Peyer's patch (tissue), 4 donors: ENCODE results near the gene SHROOM2.

ENCODE experiments used
- CTCF ChIP-seq, 6 experiments: fragments of 450-650 bp in 4 of 6; fragments of 200-600 bp in 2 of 6; sonication (generic) in 1 of 6; IDR thresholded peaks; one replicate each; pipeline ENCODE4 v1.5.1; 2017 to 2019; ENCODE audit warnings: antibody characterized with exemption in 6 of 6, mild to moderate bottlenecking in 3 of 6, moderate library complexity in 1 of 6
- POLR2A ChIP-seq, 2 donors: fragments of 450-650 bp; IDR thresholded peaks; one replicate each; pipeline ENCODE4 v1.5.1; 2017; ENCODE audit warnings: antibody characterized with exemption in 2 of 2, mild to moderate bottlenecking in 2 of 2, moderate library complexity in 2 of 2

DNA sequence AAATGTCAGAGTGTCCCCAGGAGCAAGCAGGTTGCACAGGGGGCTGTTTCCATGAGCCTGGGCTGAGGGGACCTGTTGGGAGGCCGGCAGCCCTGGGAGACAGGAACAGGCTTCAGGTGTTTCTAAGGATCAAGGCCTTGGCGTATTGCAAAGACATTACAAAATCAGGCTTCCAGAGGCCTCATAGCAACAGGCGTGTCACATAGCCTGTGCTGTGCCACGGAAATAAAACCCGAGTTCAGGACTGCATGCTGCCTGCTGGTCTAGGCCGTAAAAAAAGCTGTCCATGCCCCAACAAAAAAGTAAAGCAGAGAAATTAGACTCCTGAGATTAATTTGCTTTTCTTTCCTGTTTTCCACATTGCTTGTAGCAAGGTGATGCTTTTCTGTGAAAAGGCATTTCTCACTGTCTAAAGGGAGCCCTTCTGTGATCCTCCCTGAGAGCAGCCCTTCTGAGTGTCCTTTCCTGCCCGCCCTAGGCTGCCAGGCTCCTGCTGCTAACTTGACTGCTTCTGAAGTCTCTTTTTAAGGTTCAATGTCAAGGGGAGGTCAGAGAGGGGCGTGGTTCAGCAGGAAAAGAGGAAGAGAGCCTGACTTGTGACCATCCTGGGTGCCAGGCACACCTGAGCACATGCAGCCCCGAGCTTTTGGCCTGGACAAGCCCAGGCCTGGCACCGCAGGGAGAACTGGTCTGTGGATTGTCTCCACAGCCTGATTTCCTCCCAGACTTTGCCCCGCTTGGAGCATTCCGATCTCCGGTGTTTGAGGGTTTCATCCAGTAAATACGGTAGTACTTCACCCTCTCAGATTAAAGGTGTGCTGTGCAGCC, 21.3 kb downstream of the SHROOM2 start:
- TF ChIP-seq CTCF (IDR thresholded peaks at IDR 0.05) (no peak), POLR2A (IDR thresholded peaks at IDR 0.05) (no peak)
